NCI-H2107 (cell line): ENCODE results near the gene UBAC2.

Source experiments
- DNase-seq: peaks from one replicate; lab custom pipeline; 2025; lab: John Stamatoyannopoulos, UW

UBAC2 gene

DNA sequence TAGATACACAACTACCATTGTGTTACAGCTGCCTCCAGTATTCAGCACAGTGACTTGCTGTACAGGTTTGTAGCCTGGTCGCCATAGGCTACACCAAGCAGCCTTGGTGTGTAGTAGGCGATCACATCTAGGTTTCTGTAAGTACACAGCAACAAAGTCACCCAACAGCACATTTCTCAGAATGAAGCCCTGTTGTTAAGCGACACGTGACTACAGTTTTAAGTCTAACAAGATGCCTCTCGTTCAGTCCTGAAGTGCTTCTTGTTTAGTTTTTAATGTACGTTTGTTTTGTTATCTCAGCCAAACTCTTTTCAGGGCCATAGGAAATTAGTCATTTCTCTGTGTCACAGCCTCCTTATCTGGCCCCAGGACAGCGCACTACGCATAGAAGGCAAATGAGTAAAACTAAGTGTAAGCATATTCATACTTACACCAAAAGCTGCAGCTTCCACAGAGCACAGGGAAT lies 156.5 kb downstream of the UBAC2 start:
- no peak for DNase-seq

GRCh38 chr13:99357941-99358340 lies 157.3 kb downstream of the UBAC2 start:
- DNase-seq, result no peak

DNA sequence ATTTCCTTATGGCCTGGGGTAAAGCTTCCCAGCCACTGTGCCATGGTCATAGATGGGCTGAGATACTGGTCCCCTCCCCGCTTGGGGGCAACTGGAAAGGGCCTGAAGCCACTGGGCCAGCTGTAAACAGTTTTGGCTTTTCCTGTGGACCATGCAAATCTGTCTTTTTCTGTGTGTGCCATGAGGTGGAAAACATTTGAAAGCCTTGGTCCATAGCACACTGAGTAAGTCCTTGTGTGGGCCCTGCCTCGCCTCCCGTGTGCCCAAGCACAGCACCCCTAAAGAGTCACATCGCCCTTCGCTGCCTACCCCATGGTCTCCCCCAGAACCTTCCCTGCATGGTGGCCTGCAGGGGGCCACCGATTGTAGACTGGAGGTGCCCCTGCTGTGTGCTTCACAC lies 158.9 kb downstream of the UBAC2 start:
- DNase-seq, result no peak

DNA sequence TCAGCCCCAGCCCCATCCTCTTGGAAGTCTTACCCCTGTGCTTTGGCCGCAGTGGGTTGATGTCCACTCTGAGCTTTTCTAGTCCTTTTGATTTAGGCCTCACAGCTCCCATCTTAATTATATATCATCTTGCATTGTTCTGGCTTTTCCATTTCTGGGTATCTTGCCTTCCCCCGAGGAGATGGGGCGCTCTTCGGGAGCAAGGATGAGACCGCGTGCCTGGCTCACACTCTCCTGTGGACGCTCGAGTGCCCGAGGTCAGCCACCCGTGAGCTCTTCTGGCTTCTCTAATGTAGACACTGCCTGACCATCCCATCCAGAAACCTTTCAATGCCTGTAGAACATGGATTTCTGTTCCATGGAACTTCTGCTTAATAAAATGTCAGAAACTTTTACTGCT lies 160.0 kb downstream of the UBAC2 start:
- DNase-seq, result no peak

DNA sequence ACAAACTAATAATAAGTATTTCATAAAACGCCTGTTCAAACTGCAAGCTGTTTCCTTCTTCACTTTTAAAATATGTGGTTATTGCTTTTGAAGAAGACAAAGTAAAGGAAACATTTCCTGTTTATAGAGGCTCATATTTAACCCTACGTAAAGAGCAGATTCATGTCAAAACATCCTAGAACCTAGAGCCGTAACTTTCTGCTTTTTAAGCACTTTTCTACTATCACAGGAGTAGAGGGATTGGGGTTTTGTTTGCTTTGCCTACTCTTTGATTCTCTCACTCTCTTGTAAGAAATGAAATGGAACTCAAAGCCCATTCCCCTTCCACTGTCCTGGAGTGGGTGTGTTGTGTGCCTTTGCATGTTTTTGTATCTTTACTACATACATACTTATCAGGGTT lies 160.5 kb downstream of the UBAC2 start:
- DNase-seq, result no peak

DNA sequence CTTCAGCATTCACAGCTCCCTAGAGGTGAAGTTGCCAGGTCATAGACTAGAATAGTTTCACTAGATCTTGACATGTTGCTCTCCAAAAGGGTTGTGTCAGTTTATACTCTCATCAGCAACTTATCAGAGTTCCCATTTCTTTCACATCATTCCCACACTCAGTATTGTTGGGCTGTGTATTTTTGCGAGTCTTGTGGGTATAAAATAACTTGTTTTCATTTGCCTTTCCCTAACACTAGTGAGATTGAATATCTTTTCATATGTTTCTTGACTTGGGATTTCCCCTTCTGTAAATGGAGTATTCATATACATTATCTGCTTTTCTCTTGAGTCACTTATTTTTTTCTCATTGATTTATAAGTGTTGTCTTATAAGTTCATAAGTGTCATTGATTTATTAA lies 161.7 kb downstream of the UBAC2 start:
- no peak for DNase-seq

- no peak for DNase-seq
Measured at GRCh38 chr13:99363391-99363790, 162.7 kb downstream of the UBAC2 start.

DNA sequence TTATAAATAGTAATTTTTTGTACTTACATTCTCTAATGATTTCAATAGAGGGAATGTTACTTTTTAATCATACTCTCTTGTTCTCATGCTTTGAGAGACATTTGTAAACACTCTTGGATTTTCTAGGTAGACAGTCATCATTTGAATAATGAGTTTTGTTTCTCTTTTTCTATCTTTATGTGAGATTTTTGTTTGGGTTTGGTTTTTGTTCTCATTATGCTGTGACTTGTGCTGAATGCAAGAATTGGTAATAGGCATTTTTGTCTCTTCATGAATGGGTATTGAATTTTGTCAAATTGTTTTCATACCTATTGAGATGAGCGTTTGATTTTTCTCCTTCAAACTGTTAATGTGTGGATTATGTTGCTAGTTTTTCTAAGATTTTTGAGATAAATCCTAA lies 163.3 kb downstream of the UBAC2 start:
- DNase-seq, result no peak

DNA sequence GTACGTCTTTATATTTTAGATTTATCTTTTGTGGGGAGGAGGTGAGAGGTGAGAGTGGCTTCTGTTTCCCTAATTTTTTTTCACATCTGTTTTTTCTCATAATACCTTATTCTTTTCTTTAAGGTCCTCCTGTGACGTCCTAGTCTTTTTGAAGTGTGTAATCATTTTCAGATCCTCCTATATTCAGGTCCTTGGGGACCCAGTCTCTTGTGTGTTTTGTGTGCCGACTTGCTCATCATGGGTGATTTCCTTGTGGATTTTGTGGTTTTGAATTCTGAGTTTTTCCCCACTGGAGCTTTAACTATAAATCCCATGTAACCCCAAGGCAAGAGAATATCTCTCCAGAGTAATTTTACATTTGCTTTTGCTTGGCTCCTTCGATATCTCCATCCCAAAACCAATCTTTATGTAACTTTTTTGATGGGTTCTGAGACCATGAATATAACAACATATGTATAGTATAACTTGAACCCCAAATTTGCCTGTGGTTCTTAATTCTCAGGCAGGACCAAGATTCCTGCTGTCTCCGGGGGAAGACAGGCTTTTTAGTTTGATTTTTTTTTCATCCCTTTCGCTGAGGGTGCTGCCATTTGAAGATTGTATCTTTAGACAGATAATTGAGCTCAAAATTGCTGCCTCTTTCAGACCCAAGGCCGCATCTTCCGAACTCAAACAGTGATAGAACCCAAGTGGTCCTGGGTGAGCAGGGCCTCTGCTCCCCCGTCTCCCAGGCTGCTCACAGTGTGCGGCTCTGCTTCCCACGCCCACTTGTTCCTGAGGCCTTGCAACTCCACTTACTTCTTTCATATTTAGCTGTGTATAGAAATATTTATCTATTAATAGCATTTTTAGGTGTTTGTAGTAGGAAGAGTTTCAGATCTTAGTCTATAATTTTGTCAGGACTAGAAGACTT lies 165.7 kb downstream of the UBAC2 start:
- no peak for DNase-seq

DNA sequence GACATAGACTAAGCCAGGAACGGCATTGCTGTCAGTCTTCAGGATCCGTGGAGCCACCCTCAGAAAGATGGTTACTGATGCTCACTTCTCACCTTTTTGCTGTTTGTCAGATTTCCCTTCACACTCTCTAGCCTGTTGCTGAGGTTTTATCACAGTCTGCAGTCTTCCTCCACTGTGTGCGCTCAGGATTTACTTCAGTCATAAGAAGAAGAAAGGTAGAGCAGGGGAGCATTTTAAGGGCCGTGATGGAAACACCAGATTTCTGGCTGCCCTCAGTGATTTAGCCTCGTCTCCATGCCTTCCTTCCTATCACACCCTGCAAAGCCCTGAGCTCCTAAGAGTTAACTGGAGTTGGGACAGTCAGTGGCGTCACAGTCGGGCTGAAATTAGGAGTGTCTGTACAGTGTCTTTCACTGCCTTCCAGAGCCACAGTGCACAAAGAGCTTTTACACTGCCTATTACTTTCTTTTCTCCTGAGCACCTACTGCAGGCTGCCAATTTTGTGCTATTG lies 166.5 kb downstream of the UBAC2 start:
- DNase-seq, result no peak

DNA sequence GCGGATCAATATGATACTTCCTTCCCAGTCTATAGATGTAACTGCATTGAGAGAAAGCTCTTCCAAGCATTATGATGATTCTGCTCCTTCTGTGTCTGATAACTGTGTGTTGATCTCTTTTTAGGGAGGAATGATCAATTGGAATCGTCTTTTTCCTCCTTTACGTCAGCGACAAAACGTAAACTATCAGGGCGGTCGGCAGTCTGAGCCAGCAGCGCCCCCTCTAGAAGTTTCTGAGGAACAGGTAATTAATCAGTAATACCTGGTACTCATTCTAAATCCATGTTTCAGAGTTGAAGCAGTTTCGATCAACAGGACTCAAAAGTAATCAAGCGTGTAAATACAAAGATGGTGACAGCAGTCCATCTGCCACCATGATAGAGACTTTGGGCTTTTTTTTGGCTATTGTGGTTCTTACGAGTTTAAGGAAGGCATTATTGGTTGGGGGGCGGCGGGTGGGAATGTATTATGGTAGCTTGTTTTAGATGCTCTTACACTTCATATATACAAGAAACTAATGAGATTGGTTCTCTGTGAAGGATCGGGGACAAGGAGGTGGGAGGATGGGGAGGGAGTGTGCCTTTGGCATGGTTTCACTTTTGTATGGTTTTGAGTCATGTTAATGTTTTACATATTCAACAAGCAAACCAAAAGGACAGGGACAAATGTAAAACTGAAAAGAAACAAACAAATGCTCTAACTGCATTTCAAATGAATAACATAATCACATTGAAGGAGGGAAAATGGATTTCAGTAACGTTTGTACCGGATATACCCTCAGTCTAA lies 167.2 kb downstream of the UBAC2 start:
- DNase-seq, result no peak

DNA sequence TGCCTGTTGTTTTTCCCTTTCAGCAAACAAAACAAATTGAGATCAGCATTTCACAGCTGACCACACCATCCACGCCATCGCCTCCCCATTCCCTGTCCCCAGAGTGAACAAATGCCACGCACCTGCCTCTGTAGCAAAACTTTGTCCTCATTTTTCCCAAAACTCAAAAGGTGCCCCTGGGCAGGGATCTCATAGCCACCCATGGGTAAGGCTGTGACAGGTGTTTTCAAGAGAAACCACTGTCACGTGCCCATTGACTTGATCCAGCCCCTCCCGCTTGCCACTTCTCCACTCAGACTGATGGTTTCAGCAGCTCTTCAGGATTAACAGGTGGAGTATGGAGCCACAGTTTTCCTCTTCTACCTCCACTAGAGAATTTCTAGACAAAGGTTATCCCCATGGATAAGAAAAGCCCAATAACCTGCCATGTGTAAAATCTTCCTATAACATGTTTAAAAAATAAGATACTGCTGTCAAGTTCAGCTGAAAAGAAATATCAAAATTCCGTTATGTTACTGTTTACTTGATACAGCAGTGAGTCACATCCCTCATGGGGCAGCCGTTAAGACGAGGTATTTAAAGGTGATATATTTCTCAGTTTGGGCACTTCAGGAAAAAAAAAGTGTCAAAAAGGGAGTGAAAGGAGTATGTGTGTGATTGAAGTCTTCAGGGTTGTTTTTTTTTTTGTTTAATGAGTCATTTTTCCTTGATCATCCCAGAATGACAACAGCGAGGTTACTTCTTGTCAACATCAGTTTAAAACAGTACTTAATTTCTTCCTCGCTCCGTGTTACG lies 170.0 kb downstream of the UBAC2 start:
- no peak for DNase-seq

- DNase-seq, result no peak
Measured at GRCh38 chr13:99371956-99372355, 171.3 kb downstream of the UBAC2 start.

DNA sequence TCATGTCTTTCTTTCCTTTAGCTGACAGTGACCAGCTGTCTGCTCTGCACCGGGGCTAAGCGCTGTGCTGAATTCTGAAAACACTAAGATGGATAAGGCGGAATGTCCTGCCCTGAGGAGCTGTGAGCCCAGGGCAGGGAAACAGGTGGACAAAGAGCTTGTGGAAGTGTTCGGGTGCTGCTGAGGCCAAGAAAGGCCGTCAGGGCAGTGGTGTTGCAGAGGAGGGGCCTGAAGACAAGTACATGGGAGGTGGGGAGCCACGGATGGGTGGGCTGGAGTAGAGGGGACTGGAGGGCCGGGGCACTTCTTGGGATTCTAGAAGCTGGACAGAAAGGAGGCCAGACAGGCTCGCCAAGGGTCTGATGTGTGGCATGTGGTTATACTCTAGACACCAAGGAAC lies 172.8 kb downstream of the UBAC2 start:
- DNase-seq, result no peak

DNA sequence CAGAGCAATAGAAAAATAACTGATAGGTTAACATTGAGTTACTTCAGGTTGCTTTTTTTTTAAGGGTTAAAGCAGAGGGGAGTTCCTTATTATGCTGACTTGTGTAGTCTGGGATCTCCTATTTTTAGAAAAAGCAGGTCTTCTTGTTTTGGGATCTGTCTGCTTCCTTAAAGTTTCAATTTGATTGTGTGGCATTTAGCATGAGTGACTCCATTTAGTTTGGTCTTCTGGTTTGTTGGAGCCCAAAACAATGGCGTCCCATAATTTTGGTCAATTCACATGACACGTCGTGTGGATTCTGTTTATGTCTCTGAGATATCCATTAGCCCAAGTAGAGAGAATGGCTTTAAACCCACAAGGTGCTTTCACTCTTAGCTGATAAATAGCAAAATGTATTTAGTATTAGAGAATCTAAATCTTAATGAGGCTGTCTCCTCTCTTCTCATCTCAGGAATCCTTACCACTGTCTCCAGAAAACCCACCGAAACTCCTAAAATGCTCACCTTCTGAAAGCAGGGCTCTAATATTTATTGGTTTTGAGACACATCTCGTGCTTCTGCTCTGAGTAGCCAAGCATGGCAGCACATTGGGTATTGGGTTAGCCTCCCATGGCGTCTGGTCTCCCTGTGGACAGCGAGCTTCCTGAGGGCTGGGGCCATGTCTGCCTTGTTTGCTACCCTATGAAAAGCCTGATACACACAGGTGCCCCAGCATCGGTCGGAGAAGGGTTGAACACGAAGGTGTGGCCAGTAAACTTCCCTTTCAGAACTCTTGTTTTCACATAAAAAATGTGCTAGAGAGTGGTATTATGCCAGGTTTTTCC lies 173.7 kb downstream of the UBAC2 start:
- no peak for DNase-seq

DNA sequence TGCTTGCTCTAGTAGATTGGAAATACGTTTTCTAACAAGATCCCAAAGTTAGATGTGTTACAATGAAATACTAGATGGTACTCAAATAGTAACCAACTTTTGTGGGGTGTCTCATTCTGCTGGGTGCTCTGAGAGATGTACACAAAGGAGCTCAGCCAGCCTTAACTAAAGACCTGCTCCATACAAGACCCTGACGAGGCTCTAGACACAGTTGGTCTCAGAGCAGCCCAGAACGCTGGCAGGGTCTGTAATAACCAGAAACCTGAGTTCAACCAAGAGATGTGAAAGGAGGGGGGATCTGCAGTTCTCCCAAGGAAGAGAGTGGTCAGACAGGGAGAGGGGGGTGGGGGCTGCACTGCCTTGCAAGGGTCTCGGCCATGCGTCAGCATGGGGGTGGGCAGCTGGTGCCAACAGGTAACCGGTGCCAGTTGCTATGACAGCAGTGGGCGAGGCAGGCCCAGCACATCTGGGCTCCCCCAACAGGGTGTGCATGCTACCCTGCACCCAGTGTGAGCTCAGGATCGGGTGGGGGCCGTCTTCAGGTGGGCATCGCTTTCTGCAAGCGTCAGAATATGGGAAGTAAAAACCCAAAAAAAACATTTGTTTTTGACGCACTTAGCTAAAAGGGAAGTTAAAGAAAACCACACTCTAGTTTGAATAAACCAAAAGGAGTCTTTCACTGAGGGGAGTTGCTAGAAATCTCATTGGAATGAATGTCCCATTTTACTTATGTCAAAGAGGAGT lies 174.5 kb downstream of the UBAC2 start:
- DNase-seq, result no peak

GRCh38 chr13:99375738-99376080 lies 175.1 kb downstream of the UBAC2 start:
- DNase-seq, result no peak

- DNase-seq, result no peak
Measured at GRCh38 chr13:99376132-99376531, 175.5 kb downstream of the UBAC2 start.

- DNase-seq, result no peak
Measured at GRCh38 chr13:99376924-99377323, 176.3 kb downstream of the UBAC2 start.

DNA sequence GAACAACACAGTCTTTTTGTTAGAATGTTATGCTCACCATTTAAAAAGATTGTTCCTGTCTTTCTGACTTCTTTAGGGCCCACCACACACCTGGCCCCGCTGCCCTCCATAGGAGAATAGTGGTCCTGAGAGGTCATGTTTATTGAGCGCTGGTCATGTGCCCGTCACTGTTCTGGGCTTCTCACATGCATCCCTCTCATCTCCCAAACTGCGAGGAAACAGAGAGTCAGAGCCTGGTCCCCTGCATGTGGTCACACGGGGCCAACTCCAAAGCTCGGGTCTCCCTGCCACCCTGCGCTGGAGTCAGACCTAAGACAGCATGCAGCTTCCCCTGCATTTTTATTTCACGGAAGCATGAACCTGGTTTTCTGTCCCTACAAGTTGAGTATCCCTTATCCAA lies 177.0 kb downstream of the UBAC2 start:
- no peak for DNase-seq
